ENCODE measurements around the gene SHBG.

The SHBG gene

DNA sequence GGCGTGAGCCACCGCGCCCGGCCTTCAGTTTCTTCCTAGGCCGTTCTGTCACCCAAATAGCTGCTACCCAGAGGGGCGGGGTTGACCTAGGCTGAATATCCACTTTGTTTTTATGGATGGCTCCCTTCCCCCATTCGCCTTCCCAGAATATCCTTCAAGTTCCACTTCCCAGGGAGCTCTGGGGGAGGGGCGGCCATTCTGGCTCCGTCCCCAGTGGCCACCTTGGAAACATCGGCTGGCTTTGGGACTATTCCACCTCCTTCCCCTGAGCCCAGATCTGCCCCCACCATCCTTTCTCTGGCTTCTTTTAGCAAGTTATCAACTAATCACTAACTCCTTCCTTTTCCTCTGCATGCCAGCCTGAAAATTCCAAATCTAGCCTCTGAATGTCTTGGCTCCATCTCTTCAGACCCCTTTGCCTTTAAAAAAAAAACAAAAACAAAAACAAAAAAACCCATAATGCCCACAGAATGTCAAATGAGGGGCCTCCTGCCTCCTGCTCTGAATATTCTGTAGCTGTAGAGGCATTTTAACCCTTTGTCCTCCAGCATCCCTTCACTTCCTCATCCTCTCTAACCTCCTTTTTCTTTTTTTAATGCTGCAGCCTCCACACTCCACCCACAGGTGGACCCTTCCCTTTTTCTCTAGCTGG lies 27.1 kb downstream of the SHBG start:
- H3K4me3 ChIP-seq (ENCODE audit: low read depth, low read length): no peak overlapping the region
- TF ChIP-seq, protein P1, sequence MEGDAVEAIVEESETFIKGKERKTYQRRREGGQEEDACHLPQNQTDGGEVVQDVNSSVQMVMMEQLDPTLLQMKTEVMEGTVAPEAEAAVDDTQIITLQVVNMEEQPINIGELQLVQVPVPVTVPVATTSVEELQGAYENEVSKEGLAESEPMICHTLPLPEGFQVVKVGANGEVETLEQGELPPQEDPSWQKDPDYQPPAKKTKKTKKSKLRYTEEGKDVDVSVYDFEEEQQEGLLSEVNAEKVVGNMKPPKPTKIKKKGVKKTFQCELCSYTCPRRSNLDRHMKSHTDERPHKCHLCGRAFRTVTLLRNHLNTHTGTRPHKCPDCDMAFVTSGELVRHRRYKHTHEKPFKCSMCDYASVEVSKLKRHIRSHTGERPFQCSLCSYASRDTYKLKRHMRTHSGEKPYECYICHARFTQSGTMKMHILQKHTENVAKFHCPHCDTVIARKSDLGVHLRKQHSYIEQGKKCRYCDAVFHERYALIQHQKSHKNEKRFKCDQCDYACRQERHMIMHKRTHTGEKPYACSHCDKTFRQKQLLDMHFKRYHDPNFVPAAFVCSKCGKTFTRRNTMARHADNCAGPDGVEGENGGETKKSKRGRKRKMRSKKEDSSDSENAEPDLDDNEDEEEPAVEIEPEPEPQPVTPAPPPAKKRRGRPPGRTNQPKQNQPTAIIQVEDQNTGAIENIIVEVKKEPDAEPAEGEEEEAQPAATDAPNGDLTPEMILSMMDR (conservative IDR thresholded peaks at IDR 0.05; ENCODE audit: low read depth, low read length): peak; percentile 11
- DNase-seq (ENCODE audit: low read depth): no peak

- TF ChIP-seq, protein P1 (conservative IDR thresholded peaks at IDR 0.05; ENCODE audit: low read depth, low read length): no peak
- H3K4me3 ChIP-seq (ENCODE audit: low read depth, low read length): no peak overlapping the region
- no peak for DNase-seq (ENCODE audit: low read depth)
These were observed 37.9 kb downstream of the SHBG start for GRCh38 chr17:7667656-7668406.

GRCh38 chr17:7668482-7668881 lies 38.5 kb downstream of the SHBG start:
- no peak for DNase-seq (ENCODE audit: low read depth)
- H3K4me3 ChIP-seq (ENCODE audit: low read depth, low read length): no peak overlapping the region
- TF ChIP-seq, protein P1 (conservative IDR thresholded peaks at IDR 0.05; ENCODE audit: low read depth, low read length): no peak

- no peak overlapping the region for H3K4me3 ChIP-seq (ENCODE audit: low read depth, low read length)
- TF ChIP-seq, protein P1 (conservative IDR thresholded peaks at IDR 0.05; ENCODE audit: low read depth, low read length): peak; percentile 58
- DNase-seq (ENCODE audit: low read depth): peak; percentile 26
These were observed 43.3 kb downstream of the SHBG start for GRCh38 chr17:7673239-7673638.

DNA sequence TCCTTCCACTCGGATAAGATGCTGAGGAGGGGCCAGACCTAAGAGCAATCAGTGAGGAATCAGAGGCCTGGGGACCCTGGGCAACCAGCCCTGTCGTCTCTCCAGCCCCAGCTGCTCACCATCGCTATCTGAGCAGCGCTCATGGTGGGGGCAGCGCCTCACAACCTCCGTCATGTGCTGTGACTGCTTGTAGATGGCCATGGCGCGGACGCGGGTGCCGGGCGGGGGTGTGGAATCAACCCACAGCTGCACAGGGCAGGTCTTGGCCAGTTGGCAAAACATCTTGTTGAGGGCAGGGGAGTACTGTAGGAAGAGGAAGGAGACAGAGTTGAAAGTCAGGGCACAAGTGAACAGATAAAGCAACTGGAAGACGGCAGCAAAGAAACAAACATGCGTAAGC lies 45.0 kb downstream of the SHBG start:
- H3K4me3 ChIP-seq (ENCODE audit: low read depth, low read length): no peak overlapping the region
- TF ChIP-seq, protein P1 (conservative IDR thresholded peaks at IDR 0.05; ENCODE audit: low read depth, low read length): no peak
- no peak for DNase-seq (ENCODE audit: low read depth)

DNA sequence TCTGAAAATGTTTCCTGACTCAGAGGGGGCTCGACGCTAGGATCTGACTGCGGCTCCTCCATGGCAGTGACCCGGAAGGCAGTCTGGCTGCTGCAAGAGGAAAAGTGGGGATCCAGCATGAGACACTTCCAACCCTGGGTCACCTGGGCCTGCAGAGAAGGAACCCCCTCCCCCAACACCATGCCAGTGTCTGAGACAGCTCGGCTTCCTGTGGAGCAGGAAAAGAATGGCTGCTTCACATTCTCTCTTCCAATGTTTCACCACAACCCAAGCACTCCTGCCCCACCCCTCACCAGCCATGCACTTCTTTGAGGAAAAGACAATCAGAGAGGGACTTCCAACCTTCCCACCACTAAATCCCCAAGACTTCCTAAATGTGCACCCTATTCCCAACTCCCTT lies 46.6 kb downstream of the SHBG start:
- peak; percentile 47 for DNase-seq (ENCODE audit: low read depth)
- TF ChIP-seq, protein P1 (conservative IDR thresholded peaks at IDR 0.05; ENCODE audit: low read depth, low read length): no peak
- no peak overlapping the region for H3K4me3 ChIP-seq (ENCODE audit: low read depth, low read length)

Data from choroid plexus epithelial cell (primary cell).